Right atrium auricular region (tissue), 2 donors: ENCODE results near the gene PPM1H. TPM values are rescaled to one million over a fixed set of nuclear protein-coding genes. Genes with fewer than 3 reads are reported as not detected.

Source experiments
- DNase-seq: peaks from one replicate; pipeline ENCODE4 v3.0.0-alpha.2; 2019; ENCODE audit warnings: low spot score
- H3K27ac ChIP-seq, 2 donors: fragments of 200-600 bp; sonication (generic); 1 replicate in 1 of 2; 2 replicates in 1 of 2; pipeline ENCODE4 v1.5.1; 2016 to 2019
- H3K27me3 ChIP-seq, 2 donors: fragments of 200-600 bp; sonication (generic); one replicate each; pipeline versions ENCODE4 v1.5.1 to v1.6.0; 2017 to 2019
- H3K36me3 ChIP-seq: fragments of 200-600 bp; sonication (generic); one replicate; pipeline ENCODE4 v1.5.1; 2016
- H3K4me1 ChIP-seq, 2 donors: fragments of 200-600 bp; sonication (generic); one replicate each; pipeline versions ENCODE4 v1.5.1 to v1.6.0; 2017 to 2019
- H3K4me3 ChIP-seq, 2 donors: fragments of 200-600 bp; sonication (generic); 1 replicate in 1 of 2; 2 replicates in 1 of 2; pipeline ENCODE4 v1.5.1; 2017 to 2019; ENCODE audit warnings: mild to moderate bottlenecking in 1 of 2, moderate library complexity in 1 of 2
- H3K9me3 ChIP-seq, 2 donors: fragments of 200-600 bp; sonication (generic); one replicate each; pipeline ENCODE4 v1.5.1; 2019
- CTCF ChIP-seq, 2 donors: fragments of 200-600 bp; sonication (generic); IDR thresholded peaks; one replicate each; pipeline ENCODE4 v1.5.1; 2019; ENCODE audit warnings: antibody characterized with exemption in 2 of 2
- total RNA-seq, 2 donors: library from RNA; depleted of rRNA; stranded (reverse); fragments of >200 nt; gene quantifications; one replicate each; pipeline ENCODE4 v1.1.0, GENCODE V29; 2016

Gene PPM1H
- total RNA-seq, 2 donors from 2014 or later: 3.1 to 5.0 TPM

DNA sequence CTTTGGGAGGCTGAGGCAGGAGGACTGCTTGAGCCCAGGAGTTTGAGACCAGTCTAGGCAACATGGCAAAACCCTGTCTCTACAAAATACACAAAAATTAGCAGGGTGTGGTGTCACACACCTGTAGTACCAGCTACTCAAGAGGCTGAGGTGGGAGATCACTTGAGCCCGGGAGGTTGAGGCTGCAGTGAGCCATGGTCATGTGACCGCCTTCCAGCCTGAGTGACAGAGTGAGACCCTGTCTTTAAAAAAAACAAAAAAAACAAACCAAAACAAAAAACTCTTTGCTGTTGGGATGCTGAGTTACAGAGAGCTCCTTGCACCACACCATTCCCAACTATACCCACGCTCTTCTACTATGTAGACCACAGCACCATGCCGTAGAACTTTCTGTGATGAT, 221.2 kb downstream of the PPM1H start:
- no peaks in the 10 kb centered on the region for H3K36me3 ChIP-seq
- peak overlapping the region in 1 of 2 donors; percentile 62 for H3K27ac ChIP-seq
- H3K9me3 ChIP-seq: no peaks in the 10 kb centered on the region
- no peaks in the 10 kb centered on the region for H3K27me3 ChIP-seq
- TF ChIP-seq CTCF (IDR thresholded peaks at IDR 0.05): no peak
- H3K4me3 ChIP-seq: no peak overlapping the region
- H3K4me1 ChIP-seq: peaks cover 0 to 27% of the 10 kb centered on the region in 2 donors
- no peak for DNase-seq

DNA sequence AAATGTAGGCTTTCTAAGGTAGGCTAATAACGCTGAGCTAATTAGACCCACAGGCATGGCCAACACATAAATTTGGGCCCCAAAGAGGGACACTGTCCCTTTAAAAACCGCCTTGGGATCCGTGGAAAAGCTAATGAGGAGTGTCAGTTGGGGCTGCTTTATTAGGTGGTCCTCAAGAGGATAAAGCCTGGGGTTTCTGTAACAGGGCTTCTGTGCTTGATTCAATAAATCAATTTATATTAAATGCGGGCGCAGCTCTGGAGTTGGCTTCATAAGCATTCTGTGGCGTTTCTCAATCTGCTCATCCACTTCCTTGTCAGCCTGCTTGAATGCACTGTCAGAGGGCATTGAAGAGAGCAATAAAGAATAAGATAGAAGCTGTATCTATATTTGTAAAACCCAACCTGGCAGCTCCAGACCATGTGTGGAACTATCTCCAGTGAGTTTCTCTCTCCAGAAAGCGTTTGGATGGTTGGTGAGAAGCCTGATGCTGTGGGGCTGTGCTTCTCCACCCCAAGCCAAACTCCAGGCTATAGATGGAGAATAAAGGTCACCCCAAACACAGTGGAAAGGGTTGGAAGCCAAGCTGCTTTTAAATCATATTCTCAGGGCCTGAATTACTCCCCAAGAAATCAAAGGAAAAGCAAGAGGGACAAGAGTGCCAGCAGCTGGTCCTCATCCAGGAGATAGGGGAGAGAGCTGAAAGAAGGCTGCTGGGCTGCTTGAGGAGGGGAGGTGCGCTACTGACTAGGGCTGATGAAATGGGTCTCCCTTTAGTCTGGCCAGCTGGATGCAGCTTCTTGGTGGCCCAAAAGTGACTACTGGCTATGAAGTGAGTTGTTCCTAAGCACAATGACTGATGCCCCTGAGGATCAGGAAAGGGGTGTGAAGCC, 222.0 kb downstream of the PPM1H start:
- TF ChIP-seq CTCF (IDR thresholded peaks at IDR 0.05): no peak
- DNase-seq: no peak
- peaks cover 0 to 23% of the 10 kb centered on the region in 2 donors for H3K4me1 ChIP-seq
- no peaks in the 10 kb centered on the region for H3K36me3 ChIP-seq
- H3K27me3 ChIP-seq: no peaks in the 10 kb centered on the region
- H3K27ac ChIP-seq: no peak overlapping the region
- no peaks in the 10 kb centered on the region for H3K9me3 ChIP-seq
- no peak overlapping the region for H3K4me3 ChIP-seq

GRCh38 chr12:62711631-62712241, 223.2 kb downstream of the PPM1H start:
- H3K4me3 ChIP-seq: no peak overlapping the region
- H3K36me3 ChIP-seq: no peaks in the 10 kb centered on the region
- no peak for DNase-seq
- H3K27me3 ChIP-seq: no peaks in the 10 kb centered on the region
- no peaks in the 10 kb centered on the region for H3K9me3 ChIP-seq
- TF ChIP-seq CTCF (IDR thresholded peaks at IDR 0.05): no peak
- H3K27ac ChIP-seq: no peak overlapping the region
- H3K4me1 ChIP-seq: peaks cover 0 to 23% of the 10 kb centered on the region in 2 donors

GRCh38 chr12:62709311-62709710, 225.6 kb downstream of the PPM1H start:
- H3K9me3 ChIP-seq: no peaks in the 10 kb centered on the region
- H3K4me1 ChIP-seq: peaks cover 0 to 15% of the 10 kb centered on the region in 2 donors
- H3K27ac ChIP-seq: no peak overlapping the region
- no peaks in the 10 kb centered on the region for H3K36me3 ChIP-seq
- no peak overlapping the region for H3K4me3 ChIP-seq
- no peak for TF ChIP-seq CTCF (IDR thresholded peaks at IDR 0.05)
- H3K27me3 ChIP-seq: no peaks in the 10 kb centered on the region
- no peak for DNase-seq

GRCh38 chr12:62707939-62708338, 227.0 kb downstream of the PPM1H start:
- H3K36me3 ChIP-seq: no peaks in the 10 kb centered on the region
- no peaks in the 10 kb centered on the region for H3K27me3 ChIP-seq
- no peak overlapping the region for H3K4me3 ChIP-seq
- H3K27ac ChIP-seq: no peak overlapping the region
- TF ChIP-seq CTCF (IDR thresholded peaks at IDR 0.05): no peak
- DNase-seq: no peak
- no peaks in the 10 kb centered on the region for H3K9me3 ChIP-seq
- peaks cover 0 to 25% of the 10 kb centered on the region in 2 donors for H3K4me1 ChIP-seq
